ENCODE data around the gene DCAF6.

DNA sequence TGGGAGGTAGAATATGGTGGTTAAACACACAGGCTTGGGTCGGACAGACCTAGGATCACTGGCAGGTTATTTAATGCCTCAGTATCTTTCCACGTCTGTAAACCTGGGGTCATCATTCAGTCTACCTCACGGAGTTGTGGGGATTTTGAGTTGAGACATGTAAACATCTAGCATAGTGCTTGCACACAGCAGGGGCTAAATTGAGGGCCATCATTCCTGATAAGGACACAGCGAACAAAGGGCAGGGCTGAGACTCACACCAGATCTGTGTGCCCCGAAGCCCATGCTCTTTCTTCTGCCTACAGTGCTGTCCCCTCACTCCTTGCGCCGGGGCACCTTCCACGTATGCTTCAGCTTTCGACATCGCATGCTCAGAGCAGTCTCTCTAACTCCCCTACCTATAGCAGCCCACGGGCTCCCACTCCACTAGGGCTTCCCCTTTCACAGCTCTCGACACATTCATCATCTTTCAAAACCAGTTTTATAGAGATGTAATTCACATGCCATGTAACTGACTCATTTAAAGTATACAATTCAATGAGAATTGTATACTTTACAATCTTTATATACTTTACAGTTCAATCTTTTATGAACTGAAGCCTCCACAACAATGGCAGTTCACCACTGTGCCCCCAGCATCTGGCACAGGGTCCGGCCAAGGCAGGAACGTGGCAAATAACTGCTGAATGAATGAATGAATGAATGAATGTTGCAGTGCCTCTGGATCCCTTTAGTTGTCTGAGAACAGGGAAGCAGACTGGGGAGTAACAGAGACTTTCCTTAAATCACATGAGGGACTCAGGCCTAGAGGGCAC lies 152.2 kb downstream of the DCAF6 start:
- TF ChIP-seq POLR2AphosphoS5 (IDR thresholded peaks at IDR 0.05; ENCODE audit: low read depth, low read length) (no peak), SIN3A (IDR thresholded peaks at IDR 0.05; ENCODE audit: borderline replicate concordance, insufficient read depth, low read length) (no peak), FOXP2 (optimal IDR thresholded peaks at IDR 0.05; ENCODE audit: borderline replicate concordance, extremely low read depth, extremely low read length, insufficient read depth) (no peak), TAF1 (IDR thresholded peaks at IDR 0.05; ENCODE audit: borderline replicate concordance, insufficient read depth, low read length) (no peak)
- TF ChIP-seq, protein P1, sequence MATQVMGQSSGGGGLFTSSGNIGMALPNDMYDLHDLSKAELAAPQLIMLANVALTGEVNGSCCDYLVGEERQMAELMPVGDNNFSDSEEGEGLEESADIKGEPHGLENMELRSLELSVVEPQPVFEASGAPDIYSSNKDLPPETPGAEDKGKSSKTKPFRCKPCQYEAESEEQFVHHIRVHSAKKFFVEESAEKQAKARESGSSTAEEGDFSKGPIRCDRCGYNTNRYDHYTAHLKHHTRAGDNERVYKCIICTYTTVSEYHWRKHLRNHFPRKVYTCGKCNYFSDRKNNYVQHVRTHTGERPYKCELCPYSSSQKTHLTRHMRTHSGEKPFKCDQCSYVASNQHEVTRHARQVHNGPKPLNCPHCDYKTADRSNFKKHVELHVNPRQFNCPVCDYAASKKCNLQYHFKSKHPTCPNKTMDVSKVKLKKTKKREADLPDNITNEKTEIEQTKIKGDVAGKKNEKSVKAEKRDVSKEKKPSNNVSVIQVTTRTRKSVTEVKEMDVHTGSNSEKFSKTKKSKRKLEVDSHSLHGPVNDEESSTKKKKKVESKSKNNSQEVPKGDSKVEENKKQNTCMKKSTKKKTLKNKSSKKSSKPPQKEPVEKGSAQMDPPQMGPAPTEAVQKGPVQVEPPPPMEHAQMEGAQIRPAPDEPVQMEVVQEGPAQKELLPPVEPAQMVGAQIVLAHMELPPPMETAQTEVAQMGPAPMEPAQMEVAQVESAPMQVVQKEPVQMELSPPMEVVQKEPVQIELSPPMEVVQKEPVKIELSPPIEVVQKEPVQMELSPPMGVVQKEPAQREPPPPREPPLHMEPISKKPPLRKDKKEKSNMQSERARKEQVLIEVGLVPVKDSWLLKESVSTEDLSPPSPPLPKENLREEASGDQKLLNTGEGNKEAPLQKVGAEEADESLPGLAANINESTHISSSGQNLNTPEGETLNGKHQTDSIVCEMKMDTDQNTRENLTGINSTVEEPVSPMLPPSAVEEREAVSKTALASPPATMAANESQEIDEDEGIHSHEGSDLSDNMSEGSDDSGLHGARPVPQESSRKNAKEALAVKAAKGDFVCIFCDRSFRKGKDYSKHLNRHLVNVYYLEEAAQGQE (IDR thresholded peaks at IDR 0.05; ENCODE audit: insufficient read depth in 1 of 2, low read depth in 2 of 2, low read length in 2 of 2), result no peak

Measured in PFSK-1 (cell line).